Endothelial cell of umbilical vein (primary cell): ENCODE results near the gene TMEM92. TPM values are rescaled to one million over a fixed set of nuclear protein-coding genes. Genes with fewer than 3 reads are reported as not detected.

Source experiments
- BruUV-seq: library from RNA; stranded (reverse); fragments of 400-500 nt; replicated peaks from 2 replicates; lab custom pipeline; 2021; lab: Mats Ljungman, UMichigan
- CTCF ChIA-PET: fragments of 300-600, 350-600 bp; sonication (Branson Sonifier 250); formaldehyde crosslinking; loops from one replicate; lab custom pipeline; 2021; ENCODE audit warnings: antibody characterized with exemption, inconsistent platforms; lab: Charles Lee
- POLR2A ChIA-PET: fragments of 300-600, 350-600 bp; sonication (Branson Sonifier 250); formaldehyde crosslinking; loops from one replicate; lab custom pipeline; 2021; ENCODE audit warnings: antibody characterized with exemption, inconsistent platforms; lab: Charles Lee
- DNase-seq: peaks from one replicate; pipeline ENCODE4 v3.0.0-alpha.2; 2011; ENCODE audit warnings: low read depth, low spot score
- FAIRE-seq: peaks from 2 replicates; lab custom pipeline; 2011; peaks lifted over from hg19 to GRCh38; lab: Jason Lieb, UNC
- H2AFZ ChIP-seq: 2 replicates; pipeline ENCODE4 v1.6.0; 2012; ENCODE audit warnings: low read depth, low read length, control low read depth, inconsistent platforms
- H3K27ac ChIP-seq: 2 replicates; pipeline ENCODE4 v1.5.1; 2011; ENCODE audit warnings: low read depth, mild to moderate bottlenecking, control low read depth, low read length, moderate library complexity; ENCODE audit not compliant: insufficient read depth
- H3K27me3 ChIP-seq, 2 experiments: 2 replicates each; pipeline versions ENCODE4 v1.6.0 to v1.6.1; 2011; ENCODE audit warnings: low read length in 2 of 2, mixed read lengths in 1 of 2; ENCODE audit not compliant: control insufficient read depth in 2 of 2, insufficient read depth in 2 of 2
- H3K36me3 ChIP-seq, 2 experiments: 2 replicates in 1 of 2; 3 replicates in 1 of 2; pipeline ENCODE4 v1.5.1; 2011; ENCODE audit warnings: low read length in 2 of 2, mild to moderate bottlenecking in 1 of 2, moderate library complexity in 1 of 2; ENCODE audit not compliant: control insufficient read depth in 2 of 2, insufficient read depth in 2 of 2; ENCODE audit errors: extremely low read depth in 1 of 2
- H3K4me1 ChIP-seq: 3 replicates; pipeline ENCODE4 v1.5.1; 2011; ENCODE audit warnings: mild to moderate bottlenecking, low read length; ENCODE audit not compliant: control insufficient read depth, insufficient read depth; ENCODE audit errors: extremely low read depth
- H3K4me2 ChIP-seq: 2 replicates; pipeline ENCODE4 v1.6.1; 2011; ENCODE audit warnings: low read length, control low read depth, mixed read lengths; ENCODE audit not compliant: insufficient read depth
- H3K4me3 ChIP-seq, 3 experiments: fragments of 200-600 bp in 1 of 3; sonication (generic), shearing (Covaris generic) in 1 of 3; replicated peaks in 1 of 3; 2 replicates each; pipeline ENCODE4 v1.5.1; 2011 to 2016; ENCODE audit warnings: control low read depth in 3 of 3, low read length in 3 of 3, mild to moderate bottlenecking in 2 of 3, inconsistent platforms in 1 of 3, low read depth in 1 of 3, moderate library complexity in 1 of 3; ENCODE audit not compliant: insufficient read depth in 1 of 3
- H3K79me2 ChIP-seq: 2 replicates; pipeline ENCODE4 v1.6.0; 2012; ENCODE audit warnings: low read length, inconsistent platforms; ENCODE audit not compliant: control insufficient read depth, insufficient read depth
- H3K9ac ChIP-seq: replicated peaks from 2 replicates; pipeline ENCODE3; 2011; ENCODE audit warnings: low read length, control low read depth; ENCODE audit not compliant: insufficient read depth; ENCODE audit errors: extremely low read depth
- H3K9me1 ChIP-seq: replicated peaks from 3 replicates; pipeline ENCODE4 v1.6.0; 2011; ENCODE audit warnings: mild to moderate bottlenecking, low read length; ENCODE audit not compliant: control insufficient read depth, insufficient read depth; ENCODE audit errors: extremely low read depth
- H3K9me3 ChIP-seq: replicated peaks from 2 replicates; pipeline ENCODE4 v1.5.1; 2012; ENCODE audit warnings: low read length, inconsistent platforms; ENCODE audit not compliant: control insufficient read depth, insufficient read depth
- H4K20me1 ChIP-seq: replicated peaks from 2 replicates; pipeline ENCODE3; 2011; ENCODE audit warnings: mild to moderate bottlenecking, low read length; ENCODE audit not compliant: control insufficient read depth, insufficient read depth; ENCODE audit errors: extremely low read depth
- EZH2 ChIP-seq: IDR thresholded peaks from 2 replicates; pipeline ENCODE4 v1.6.1; 2012; ENCODE audit warnings: borderline replicate concordance, low read depth, mild to moderate bottlenecking, moderate library complexity, low read length, inconsistent platforms; ENCODE audit not compliant: severe bottlenecking
- FOS ChIP-seq: IDR thresholded peaks from 2 replicates; pipeline ENCODE4 v1.6.1; 2011; ENCODE audit warnings: mild to moderate bottlenecking, low read length, moderate library complexity, borderline replicate concordance; ENCODE audit not compliant: insufficient read depth
- GATA2 ChIP-seq: IDR thresholded peaks from 2 replicates; pipeline ENCODE4 v1.7.0; 2011; ENCODE audit warnings: low read depth, mild to moderate bottlenecking, moderate library complexity, mixed read lengths, low read length; ENCODE audit not compliant: insufficient read length, insufficient read depth
- MYC ChIP-seq: IDR thresholded peaks from one replicate; pipeline ENCODE4 v1.6.1; 2011; ENCODE audit warnings: mild to moderate bottlenecking, low read depth, low read length
- POLR2A ChIP-seq: IDR thresholded peaks from 2 replicates; pipeline ENCODE4 v1.6.1; 2012; ENCODE audit warnings: low read depth, mild to moderate bottlenecking, control low read depth, low read length
- dilution Hi-C: fragments of 300-500 bp; cut with MboI; formaldehyde crosslinking; loops from one replicate; pipeline ENCODE4 v1.15.0; 2019; ENCODE audit warnings: low sequenced_read_pairs; ENCODE audit not compliant: extremely low pct_ligation_motif_present
- intact Hi-C: fragments of 100-400 bp; cut with micrococcal nuclease; formaldehyde crosslinking; loops from one replicate; pipeline ENCODE4 v1.10.0; 2022
- polyA plus RNA-seq, 4 experiments: library from polyadenylated mRNA; depleted of rRNA in 3 of 4; stranded (reverse) in 3 of 4; unstranded in 1 of 4; fragments of >200 nt; gene quantifications; 2 replicates each; pipeline versions ENCODE4 v1.2.1 to v1.2.3, GENCODE V29; 2011 to 2012; ENCODE audit warnings: missing spikeins in 1 of 4
- total RNA-seq: library from RNA; stranded (reverse); gene quantifications from 2 replicates; pipeline ENCODE4 v1.2.3, GENCODE V29; 2021

Gene TMEM92
- total and polyA plus RNA-seq, 2 donors (not counting 3 experiments of a cell fraction or from before 2014, with no cell fraction given): 0.03 TPM; not detected in 1

DNA sequence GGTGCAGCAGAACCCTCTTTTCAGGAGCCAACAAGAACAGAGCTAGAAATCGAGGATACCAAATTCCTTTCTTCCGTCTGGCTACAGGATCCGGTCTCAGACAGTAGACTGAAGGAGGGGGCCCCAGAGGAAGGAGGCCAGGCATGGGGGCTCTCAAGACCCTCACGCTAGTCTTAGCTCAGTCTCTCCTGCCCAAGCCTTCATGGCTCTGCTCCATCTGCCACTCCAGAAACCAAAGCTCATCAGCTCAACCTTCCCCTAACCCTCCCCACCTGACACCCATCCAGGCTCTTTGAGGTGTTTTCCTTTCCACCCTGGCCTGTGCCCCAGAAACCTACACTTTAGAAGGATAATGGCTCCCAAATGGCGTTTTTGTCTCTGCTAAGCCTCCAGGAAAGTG is 6.2 kb upstream of the TMEM92 start:
- H3K4me3 ChIP-seq: no peak overlapping the region
- H3K9me1 ChIP-seq: no peaks in the 10 kb centered on the region
- H3K9ac ChIP-seq: no peak overlapping the region
- BruUV-seq: no TSS peak
- TF ChIP-seq GATA2: no peak
- no peak overlapping the region for H3K4me2 ChIP-seq
- H3K27ac ChIP-seq: no peak overlapping the region
- H2AFZ ChIP-seq: no peak overlapping the region
- H3K79me2 ChIP-seq: no peaks in the 10 kb centered on the region
- CTCF ChIA-PET: interaction anchor here (1.0 to 11.4 kb wide), 7 partner anchors 11 to 175 kb away, joined by 3 to 236 read pairs (median 3); partner anchors contain the start of gene COL1A1
- DNase-seq: no peak
- H3K27me3 ChIP-seq: peaks cover 3 to 7% of the 10 kb centered on the region in 2 experiments
- H3K9me3 ChIP-seq: no peaks in the 10 kb centered on the region
- FAIRE-seq: no peak
- intact Hi-C loops: loop anchor here (10.0 kb wide), 1 partner anchor 153 kb away; no protein-coding TSS in a partner anchor
- H3K36me3 ChIP-seq: no peaks in the 10 kb centered on the region
- dilution Hi-C loops: no loop called here
- POLR2A ChIA-PET: no interaction called here
- no peaks in the 10 kb centered on the region for H4K20me1 ChIP-seq
- H3K4me1 ChIP-seq: peaks cover 6% of the 10 kb centered on the region

DNA sequence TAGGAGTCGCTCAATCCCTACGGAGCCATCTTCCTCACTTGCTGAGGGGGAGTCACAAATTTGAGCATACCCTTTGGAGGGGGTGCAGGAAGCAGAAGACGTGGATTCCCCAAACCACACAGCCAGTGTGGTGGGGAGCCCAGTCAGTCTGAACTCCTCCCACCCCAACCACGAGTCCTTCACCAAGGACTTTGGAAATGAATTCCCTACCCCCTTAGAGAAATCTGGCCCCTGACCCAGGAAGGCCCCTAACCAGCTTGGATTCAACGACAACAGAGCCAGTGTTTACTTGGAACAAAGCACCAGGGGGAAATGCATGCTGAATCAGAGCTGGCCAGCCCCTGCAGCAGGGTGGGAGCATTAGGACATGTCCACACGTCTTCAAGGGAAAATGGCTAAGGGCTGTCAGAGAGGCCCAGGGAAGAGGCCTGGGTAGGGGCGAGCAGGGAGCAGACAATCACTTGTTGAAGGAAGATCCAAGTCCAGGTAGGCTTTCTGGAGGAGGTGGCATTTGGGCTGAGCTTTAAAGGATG is 5.5 kb upstream of the TMEM92 start:
- Histone ChIP-seq H2AFZ (no peak overlapping the region), H3K27ac (no peak overlapping the region), H3K4me3 (no peak overlapping the region), H3K9me1 (no peaks in the 10 kb centered on the region), H3K27me3 (peaks cover under 1 to 2% of the 10 kb centered on the region in 2 experiments), H4K20me1 (no peaks in the 10 kb centered on the region), H3K79me2 (no peaks in the 10 kb centered on the region), H3K36me3 (no peaks in the 10 kb centered on the region), H3K4me1 (peaks cover 6% of the 10 kb centered on the region), H3K4me2 (no peak overlapping the region), H3K9ac (no peak overlapping the region), H3K9me3 (no peaks in the 10 kb centered on the region)
- TF ChIP-seq GATA2: no peak
- TF ChIP-seq POLR2A: no peak
- TF ChIP-seq MYC: no peak
- TF ChIP-seq FOS: no peak
- no peak for TF ChIP-seq EZH2
- no peak for FAIRE-seq
- dilution Hi-C loops: no loop called here
- CTCF ChIA-PET: interaction anchor here (0.8 to 11.4 kb wide), 10 partner anchors 10 to 99 kb away, joined by 3 to 236 read pairs (median 4); partner anchors contain the start of gene COL1A1
- intact Hi-C loops: loop anchor here (10.0 kb wide), 1 partner anchor 154 kb away; no protein-coding TSS in a partner anchor
- peak; percentile 49 for DNase-seq
- BruUV-seq: no TSS peak
- POLR2A ChIA-PET: no interaction called here
